ENCODE data around the gene TTC31. TPM values are rescaled to one million over a fixed set of nuclear protein-coding genes. Genes with fewer than 3 reads are reported as not detected.

TTC31 gene
- total RNA-seq, 1 experiment from 2014 or later: 38.3 TPM

DNA sequence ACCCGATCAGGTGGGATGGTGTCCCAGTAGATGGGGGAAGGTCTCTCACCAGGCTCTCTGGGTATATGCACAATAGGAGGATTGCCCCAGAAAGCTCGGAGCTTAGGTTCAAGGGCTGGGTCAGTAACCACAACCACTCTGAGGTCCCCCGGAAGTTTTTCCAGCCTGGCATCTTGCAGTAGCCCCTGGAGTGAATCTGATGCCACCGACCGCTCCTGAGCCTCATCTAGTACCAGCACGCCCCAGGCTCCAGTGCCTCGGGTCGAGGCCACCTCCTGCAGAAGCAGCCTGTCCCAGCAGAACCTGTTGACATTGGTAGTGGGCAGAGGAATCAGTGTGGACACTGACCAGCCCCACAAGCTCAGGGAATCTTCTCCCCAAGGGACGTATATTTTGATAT is 41.1 kb downstream of the TTC31 start (continued):
- TF ChIP-seq, protein P1, sequence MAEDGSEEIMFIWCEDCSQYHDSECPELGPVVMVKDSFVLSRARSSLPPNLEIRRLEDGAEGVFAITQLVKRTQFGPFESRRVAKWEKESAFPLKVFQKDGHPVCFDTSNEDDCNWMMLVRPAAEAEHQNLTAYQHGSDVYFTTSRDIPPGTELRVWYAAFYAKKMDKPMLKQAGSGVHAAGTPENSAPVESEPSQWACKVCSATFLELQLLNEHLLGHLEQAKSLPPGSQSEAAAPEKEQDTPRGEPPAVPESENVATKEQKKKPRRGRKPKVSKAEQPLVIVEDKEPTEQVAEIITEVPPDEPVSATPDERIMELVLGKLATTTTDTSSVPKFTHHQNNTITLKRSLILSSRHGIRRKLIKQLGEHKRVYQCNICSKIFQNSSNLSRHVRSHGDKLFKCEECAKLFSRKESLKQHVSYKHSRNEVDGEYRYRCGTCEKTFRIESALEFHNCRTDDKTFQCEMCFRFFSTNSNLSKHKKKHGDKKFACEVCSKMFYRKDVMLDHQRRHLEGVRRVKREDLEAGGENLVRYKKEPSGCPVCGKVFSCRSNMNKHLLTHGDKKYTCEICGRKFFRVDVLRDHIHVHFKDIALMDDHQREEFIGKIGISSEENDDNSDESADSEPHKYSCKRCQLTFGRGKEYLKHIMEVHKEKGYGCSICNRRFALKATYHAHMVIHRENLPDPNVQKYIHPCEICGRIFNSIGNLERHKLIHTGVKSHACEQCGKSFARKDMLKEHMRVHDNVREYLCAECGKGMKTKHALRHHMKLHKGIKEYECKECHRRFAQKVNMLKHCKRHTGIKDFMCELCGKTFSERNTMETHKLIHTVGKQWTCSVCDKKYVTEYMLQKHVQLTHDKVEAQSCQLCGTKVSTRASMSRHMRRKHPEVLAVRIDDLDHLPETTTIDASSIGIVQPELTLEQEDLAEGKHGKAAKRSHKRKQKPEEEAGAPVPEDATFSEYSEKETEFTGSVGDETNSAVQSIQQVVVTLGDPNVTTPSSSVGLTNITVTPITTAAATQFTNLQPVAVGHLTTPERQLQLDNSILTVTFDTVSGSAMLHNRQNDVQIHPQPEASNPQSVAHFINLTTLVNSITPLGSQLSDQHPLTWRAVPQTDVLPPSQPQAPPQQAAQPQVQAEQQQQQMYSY (CRISPR knock-in tag; IDR thresholded peaks at IDR 0.05): no peak
- TF ChIP-seq MYBL2 (CRISPR knock-in tag; IDR thresholded peaks at IDR 0.05): no peak
- no peak for TF ChIP-seq RORB (CRISPR knock-in tag; IDR thresholded peaks at IDR 0.05)
- TF ChIP-seq, protein P2, sequence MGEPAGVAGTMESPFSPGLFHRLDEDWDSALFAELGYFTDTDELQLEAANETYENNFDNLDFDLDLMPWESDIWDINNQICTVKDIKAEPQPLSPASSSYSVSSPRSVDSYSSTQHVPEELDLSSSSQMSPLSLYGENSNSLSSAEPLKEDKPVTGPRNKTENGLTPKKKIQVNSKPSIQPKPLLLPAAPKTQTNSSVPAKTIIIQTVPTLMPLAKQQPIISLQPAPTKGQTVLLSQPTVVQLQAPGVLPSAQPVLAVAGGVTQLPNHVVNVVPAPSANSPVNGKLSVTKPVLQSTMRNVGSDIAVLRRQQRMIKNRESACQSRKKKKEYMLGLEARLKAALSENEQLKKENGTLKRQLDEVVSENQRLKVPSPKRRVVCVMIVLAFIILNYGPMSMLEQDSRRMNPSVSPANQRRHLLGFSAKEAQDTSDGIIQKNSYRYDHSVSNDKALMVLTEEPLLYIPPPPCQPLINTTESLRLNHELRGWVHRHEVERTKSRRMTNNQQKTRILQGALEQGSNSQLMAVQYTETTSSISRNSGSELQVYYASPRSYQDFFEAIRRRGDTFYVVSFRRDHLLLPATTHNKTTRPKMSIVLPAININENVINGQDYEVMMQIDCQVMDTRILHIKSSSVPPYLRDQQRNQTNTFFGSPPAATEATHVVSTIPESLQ (CRISPR knock-in tag; IDR thresholded peaks at IDR 0.05): no peak
- TF ChIP-seq ZNF232 (CRISPR knock-in tag; IDR thresholded peaks at IDR 0.05): no peak
- no peak for TF ChIP-seq NFYB (CRISPR knock-in tag; conservative IDR thresholded peaks at IDR 0.05; ENCODE audit: low read depth)

- DNase-seq (ENCODE audit: low spot score): no peak
- TF ChIP-seq, protein P3, sequence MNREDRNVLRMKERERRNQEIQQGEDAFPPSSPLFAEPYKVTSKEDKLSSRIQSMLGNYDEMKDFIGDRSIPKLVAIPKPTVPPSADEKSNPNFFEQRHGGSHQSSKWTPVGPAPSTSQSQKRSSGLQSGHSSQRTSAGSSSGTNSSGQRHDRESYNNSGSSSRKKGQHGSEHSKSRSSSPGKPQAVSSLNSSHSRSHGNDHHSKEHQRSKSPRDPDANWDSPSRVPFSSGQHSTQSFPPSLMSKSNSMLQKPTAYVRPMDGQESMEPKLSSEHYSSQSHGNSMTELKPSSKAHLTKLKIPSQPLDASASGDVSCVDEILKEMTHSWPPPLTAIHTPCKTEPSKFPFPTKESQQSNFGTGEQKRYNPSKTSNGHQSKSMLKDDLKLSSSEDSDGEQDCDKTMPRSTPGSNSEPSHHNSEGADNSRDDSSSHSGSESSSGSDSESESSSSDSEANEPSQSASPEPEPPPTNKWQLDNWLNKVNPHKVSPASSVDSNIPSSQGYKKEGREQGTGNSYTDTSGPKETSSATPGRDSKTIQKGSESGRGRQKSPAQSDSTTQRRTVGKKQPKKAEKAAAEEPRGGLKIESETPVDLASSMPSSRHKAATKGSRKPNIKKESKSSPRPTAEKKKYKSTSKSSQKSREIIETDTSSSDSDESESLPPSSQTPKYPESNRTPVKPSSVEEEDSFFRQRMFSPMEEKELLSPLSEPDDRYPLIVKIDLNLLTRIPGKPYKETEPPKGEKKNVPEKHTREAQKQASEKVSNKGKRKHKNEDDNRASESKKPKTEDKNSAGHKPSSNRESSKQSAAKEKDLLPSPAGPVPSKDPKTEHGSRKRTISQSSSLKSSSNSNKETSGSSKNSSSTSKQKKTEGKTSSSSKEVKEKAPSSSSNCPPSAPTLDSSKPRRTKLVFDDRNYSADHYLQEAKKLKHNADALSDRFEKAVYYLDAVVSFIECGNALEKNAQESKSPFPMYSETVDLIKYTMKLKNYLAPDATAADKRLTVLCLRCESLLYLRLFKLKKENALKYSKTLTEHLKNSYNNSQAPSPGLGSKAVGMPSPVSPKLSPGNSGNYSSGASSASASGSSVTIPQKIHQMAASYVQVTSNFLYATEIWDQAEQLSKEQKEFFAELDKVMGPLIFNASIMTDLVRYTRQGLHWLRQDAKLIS (CRISPR knock-in tag; IDR thresholded peaks at IDR 0.05; ENCODE audit: borderline replicate concordance): no peak
- TF ChIP-seq E2F1 (CRISPR knock-in tag; IDR thresholded peaks at IDR 0.05) (no peak), USF1 (CRISPR knock-in tag; IDR thresholded peaks at IDR 0.05) (no peak), IRF2 (CRISPR knock-in tag; IDR thresholded peaks at IDR 0.05; ENCODE audit: borderline replicate concordance, low read depth) (no peak), JAZF1 (CRISPR knock-in tag; IDR thresholded peaks at IDR 0.05) (no peak), ZNF512 (CRISPR knock-in tag; IDR thresholded peaks at IDR 0.05; ENCODE audit: borderline replicate concordance) (no peak)
- TF ChIP-seq, protein P2 (CRISPR knock-in tag; IDR thresholded peaks at IDR 0.05): no peak
- TF ChIP-seq, protein P4, sequence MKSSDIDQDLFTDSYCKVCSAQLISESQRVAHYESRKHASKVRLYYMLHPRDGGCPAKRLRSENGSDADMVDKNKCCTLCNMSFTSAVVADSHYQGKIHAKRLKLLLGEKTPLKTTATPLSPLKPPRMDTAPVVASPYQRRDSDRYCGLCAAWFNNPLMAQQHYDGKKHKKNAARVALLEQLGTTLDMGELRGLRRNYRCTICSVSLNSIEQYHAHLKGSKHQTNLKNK (CRISPR knock-in tag; IDR thresholded peaks at IDR 0.05): no peak
- ChIA-PET CTCF (interaction anchor here (1.2 to 1.3 kb wide), 2 partner anchors 11 to 47 kb away, joined by 5 read pairs; no protein-coding TSS in a partner anchor), POLR2A (no interaction called here)
- H3K27ac Mint-ChIP-seq: no peak overlapping the region
- H3K4me1 Mint-ChIP-seq: peaks cover 11% of the 10 kb centered on the region
- ATAC-seq: no peak
- peaks cover 36% of the 10 kb centered on the region for H3K27me3 Mint-ChIP-seq (ENCODE audit: low read depth)
- H3K9me3 Mint-ChIP-seq: 0 out of 2 replicates have a peak, but pooled peaks cover 3% of the 10 kb centered on the region
- H3K4me3 Mint-ChIP-seq: no peak overlapping the region
- peaks cover 21% of the 10 kb centered on the region for H3K36me3 Mint-ChIP-seq
Observed at GRCh38 chr2:74524955-74525716, 42.3 kb downstream of the TTC31 start.
